Liver (tissue), 9 donors: ENCODE results near the gene KAT6B. TPM values are rescaled to one million over a fixed set of nuclear protein-coding genes. Genes with fewer than 3 reads are reported as not detected.

Source experiments
- DNase-seq: peaks from one replicate; pipeline ENCODE4 v3.0.0-alpha.2; 2017; ENCODE audit warnings: low spot score
- H3K27ac ChIP-seq, 2 donors: one replicate each; pipeline ENCODE4 v1.7.0; 2013; ENCODE audit warnings: inconsistent platforms in 2 of 2, low read length in 2 of 2, control low read depth in 1 of 2, low read depth in 1 of 2, mild to moderate bottlenecking in 1 of 2
- H3K27me3 ChIP-seq, 4 donors: one replicate each; pipeline versions ENCODE4 v1.6.1 to v1.7.0; 2013; ENCODE audit warnings: low read length in 3 of 4, inconsistent platforms in 1 of 4, mild to moderate bottlenecking in 1 of 4, moderate library complexity in 1 of 4; ENCODE audit not compliant: control insufficient read depth in 4 of 4, insufficient read depth in 4 of 4
- H3K36me3 ChIP-seq, 4 donors: one replicate each; pipeline versions ENCODE4 v1.6.1 to v1.7.0; 2013; ENCODE audit warnings: low read length in 3 of 4, mild to moderate bottlenecking in 3 of 4, low read depth in 1 of 4, moderate library complexity in 1 of 4; ENCODE audit not compliant: control insufficient read depth in 4 of 4, insufficient read depth in 3 of 4
- H3K4me1 ChIP-seq, 4 donors: one replicate each; pipeline versions ENCODE4 v1.6.1 to v1.7.0; 2013; ENCODE audit warnings: low read length in 3 of 4, mild to moderate bottlenecking in 3 of 4, moderate library complexity in 1 of 4; ENCODE audit not compliant: control insufficient read depth in 4 of 4, insufficient read depth in 4 of 4
- H3K4me3 ChIP-seq, 3 donors: one replicate each; pipeline versions ENCODE4 v1.6.1 to v1.7.0; 2013; ENCODE audit warnings: low read length in 3 of 3, control low read depth in 1 of 3, low read depth in 1 of 3, mild to moderate bottlenecking in 1 of 3
- H3K9ac ChIP-seq, 2 donors: one replicate each; pipeline ENCODE4 v1.7.0; 2013; ENCODE audit warnings: low read length in 2 of 2, mild to moderate bottlenecking in 2 of 2, moderate library complexity in 2 of 2, control low read depth in 1 of 2, low read depth in 1 of 2
- H3K9me3 ChIP-seq, 4 donors: one replicate each; pipeline versions ENCODE4 v1.6.1 to v1.7.0; 2013; ENCODE audit warnings: low read length in 3 of 4; ENCODE audit not compliant: control insufficient read depth in 4 of 4
- EGR1 ChIP-seq, 2 donors: IDR thresholded peaks; 2 replicates each; pipeline ENCODE4 v1.6.1; 2016 to 2018; ENCODE audit warnings: antibody characterized with exemption in 2 of 2, low read depth in 2 of 2
- FOXA1 ChIP-seq: IDR thresholded peaks from 2 replicates; pipeline ENCODE4 v1.6.1; 2016; ENCODE audit warnings: antibody characterized with exemption
- FOXA2 ChIP-seq: IDR thresholded peaks from 2 replicates; pipeline ENCODE4 v1.6.1; 2016; ENCODE audit warnings: antibody characterized with exemption
- GABPA ChIP-seq, 2 donors: IDR thresholded peaks in 1 of 2; conservative IDR thresholded peaks in 1 of 2; 2 replicates each; pipeline ENCODE4 v1.6.1; 2016; ENCODE audit warnings: antibody characterized with exemption in 2 of 2, mild to moderate bottlenecking in 1 of 2, moderate library complexity in 1 of 2
- HNF4A ChIP-seq, 2 donors: conservative IDR thresholded peaks; 2 replicates each; pipeline ENCODE4 v1.6.1; 2016; ENCODE audit warnings: antibody characterized with exemption in 2 of 2, mild to moderate bottlenecking in 2 of 2
- HNF4G ChIP-seq: IDR thresholded peaks from 2 replicates; pipeline ENCODE4 v1.6.1; 2016; ENCODE audit warnings: antibody characterized with exemption
- JUND ChIP-seq, 2 donors: IDR thresholded peaks; 2 replicates each; pipeline ENCODE4 v1.6.1; 2016; ENCODE audit warnings: antibody characterized with exemption in 2 of 2
- NR2F2 ChIP-seq: IDR thresholded peaks from 2 replicates; pipeline ENCODE4 v1.6.1; 2016; ENCODE audit warnings: antibody characterized with exemption
- RAD21 ChIP-seq, 2 donors: IDR thresholded peaks; 2 replicates each; pipeline ENCODE4 v1.6.1; 2016; ENCODE audit warnings: antibody characterized with exemption in 2 of 2, mild to moderate bottlenecking in 2 of 2
- RXRA ChIP-seq, 2 donors: IDR thresholded peaks; 2 replicates each; pipeline ENCODE4 v1.6.1; 2017 to 2018; ENCODE audit warnings: antibody characterized with exemption in 2 of 2, mild to moderate bottlenecking in 1 of 2
- SP1 ChIP-seq: IDR thresholded peaks from 2 replicates; pipeline ENCODE4 v1.6.1; 2018; ENCODE audit warnings: antibody characterized with exemption, mild to moderate bottlenecking
- TAF1 ChIP-seq: conservative IDR thresholded peaks from 2 replicates; pipeline ENCODE4 v1.6.1; 2016; ENCODE audit warnings: antibody characterized with exemption, mild to moderate bottlenecking
- YY1 ChIP-seq: IDR thresholded peaks from 2 replicates; pipeline ENCODE4 v1.6.1; 2016; ENCODE audit warnings: antibody characterized with exemption, mild to moderate bottlenecking
- WGBS: extraction: QIAGEN DNeasy Blood & Tissue Kit; methylation state at CpG from one replicate; pipeline ENCODE4 v1.1.7; 2013; 5-methylcytosine and 5-hydroxymethylcytosine counted together
- polyA plus RNA-seq, 2 donors: library from polyadenylated mRNA; stranded (reverse) in 1 of 2; unstranded in 1 of 2; fragments of 200-250 nt in 1 of 2; fragments of >200 nt in 1 of 2; fragmentation: Nextera tagmentation in 1 of 2; extraction: Ambion mirVana in 1 of 2; gene quantifications; one replicate each; pipeline versions ENCODE4 v1.2.1 to v1.2.3, GENCODE V29; 2013 to 2015
- total RNA-seq, 2 donors: library from RNA; depleted of rRNA; stranded (reverse); fragments of >200 nt; gene quantifications; one replicate each; pipeline ENCODE4 v1.2.3, GENCODE V29; 2014
- TF ChIP-seq, protein P1 (sequence below): fragments of 150-350 bp; IDR thresholded peaks from 2 replicates; pipeline ENCODE4 v1.5.1; 2017; ENCODE audit warnings: improper control_type of control experiment, low read depth, low read length; ENCODE audit not compliant: missing input control
- TF ChIP-seq, protein P2 (sequence below): IDR thresholded peaks from 2 replicates; pipeline ENCODE4 v1.6.1; 2016; ENCODE audit warnings: antibody characterized with exemption
- TF ChIP-seq, protein P3 (sequence below): IDR thresholded peaks from 2 replicates; pipeline ENCODE4 v1.6.1; 2016; ENCODE audit warnings: antibody characterized with exemption, mild to moderate bottlenecking
- TF ChIP-seq, protein P4 (sequence below): IDR thresholded peaks from 2 replicates; pipeline ENCODE4 v1.6.1; 2016; ENCODE audit warnings: antibody characterized with exemption
- TF ChIP-seq, protein P5 (sequence below): IDR thresholded peaks from 2 replicates; pipeline ENCODE4 v1.6.1; 2016; ENCODE audit warnings: antibody characterized with exemption
- donor health status: healthy.
- donor health status: healthy.
- donor health status: healthy.
- donor health status: healthy.
- donor health status: healthy.

KAT6B gene
- total and polyA plus RNA-seq, 4 donors: 2.0 to 21.2 (median 8.8) TPM

DNA sequence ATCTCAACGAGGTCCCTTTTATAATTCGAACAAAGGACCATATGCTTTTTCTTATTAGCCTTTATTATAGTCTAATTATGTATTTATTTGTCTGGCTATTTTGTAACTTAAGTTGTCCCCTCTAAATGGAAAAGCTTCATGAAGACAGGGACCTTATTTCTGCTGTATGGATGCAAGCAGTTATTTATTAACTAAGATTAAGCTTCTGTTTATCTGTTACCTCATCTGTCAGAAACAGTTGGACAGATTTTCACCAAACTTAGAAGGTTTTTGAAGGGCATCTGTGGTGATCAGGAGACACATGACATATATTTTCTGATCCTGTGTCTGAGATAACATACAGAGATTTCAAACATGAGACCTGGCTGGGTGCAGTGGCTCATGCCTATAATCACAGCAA, 43.2 kb downstream of the KAT6B start:
- H3K27me3 ChIP-seq: no peaks in the 10 kb centered on the region
- peaks cover 0 to 6% (median 4%) of the 10 kb centered on the region in 4 donors for H3K4me1 ChIP-seq
- H3K9ac ChIP-seq: no peak overlapping the region
- no peaks in the 10 kb centered on the region for H3K9me3 ChIP-seq
- TF ChIP-seq YY1: no peak
- TF ChIP-seq, protein P1, sequence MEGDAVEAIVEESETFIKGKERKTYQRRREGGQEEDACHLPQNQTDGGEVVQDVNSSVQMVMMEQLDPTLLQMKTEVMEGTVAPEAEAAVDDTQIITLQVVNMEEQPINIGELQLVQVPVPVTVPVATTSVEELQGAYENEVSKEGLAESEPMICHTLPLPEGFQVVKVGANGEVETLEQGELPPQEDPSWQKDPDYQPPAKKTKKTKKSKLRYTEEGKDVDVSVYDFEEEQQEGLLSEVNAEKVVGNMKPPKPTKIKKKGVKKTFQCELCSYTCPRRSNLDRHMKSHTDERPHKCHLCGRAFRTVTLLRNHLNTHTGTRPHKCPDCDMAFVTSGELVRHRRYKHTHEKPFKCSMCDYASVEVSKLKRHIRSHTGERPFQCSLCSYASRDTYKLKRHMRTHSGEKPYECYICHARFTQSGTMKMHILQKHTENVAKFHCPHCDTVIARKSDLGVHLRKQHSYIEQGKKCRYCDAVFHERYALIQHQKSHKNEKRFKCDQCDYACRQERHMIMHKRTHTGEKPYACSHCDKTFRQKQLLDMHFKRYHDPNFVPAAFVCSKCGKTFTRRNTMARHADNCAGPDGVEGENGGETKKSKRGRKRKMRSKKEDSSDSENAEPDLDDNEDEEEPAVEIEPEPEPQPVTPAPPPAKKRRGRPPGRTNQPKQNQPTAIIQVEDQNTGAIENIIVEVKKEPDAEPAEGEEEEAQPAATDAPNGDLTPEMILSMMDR: no peak
- no peak for TF ChIP-seq FOXA1
- no peak for TF ChIP-seq FOXA2
- no peak for TF ChIP-seq RXRA (IDR thresholded peaks at IDR 0.05)
- TF ChIP-seq, protein P2, sequence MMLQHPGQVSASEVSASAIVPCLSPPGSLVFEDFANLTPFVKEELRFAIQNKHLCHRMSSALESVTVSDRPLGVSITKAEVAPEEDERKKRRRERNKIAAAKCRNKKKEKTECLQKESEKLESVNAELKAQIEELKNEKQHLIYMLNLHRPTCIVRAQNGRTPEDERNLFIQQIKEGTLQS: no peak
- no peak for TF ChIP-seq EGR1 (IDR thresholded peaks at IDR 0.05; ENCODE audit: low read depth in 2 of 2)
- TF ChIP-seq, protein P3, sequence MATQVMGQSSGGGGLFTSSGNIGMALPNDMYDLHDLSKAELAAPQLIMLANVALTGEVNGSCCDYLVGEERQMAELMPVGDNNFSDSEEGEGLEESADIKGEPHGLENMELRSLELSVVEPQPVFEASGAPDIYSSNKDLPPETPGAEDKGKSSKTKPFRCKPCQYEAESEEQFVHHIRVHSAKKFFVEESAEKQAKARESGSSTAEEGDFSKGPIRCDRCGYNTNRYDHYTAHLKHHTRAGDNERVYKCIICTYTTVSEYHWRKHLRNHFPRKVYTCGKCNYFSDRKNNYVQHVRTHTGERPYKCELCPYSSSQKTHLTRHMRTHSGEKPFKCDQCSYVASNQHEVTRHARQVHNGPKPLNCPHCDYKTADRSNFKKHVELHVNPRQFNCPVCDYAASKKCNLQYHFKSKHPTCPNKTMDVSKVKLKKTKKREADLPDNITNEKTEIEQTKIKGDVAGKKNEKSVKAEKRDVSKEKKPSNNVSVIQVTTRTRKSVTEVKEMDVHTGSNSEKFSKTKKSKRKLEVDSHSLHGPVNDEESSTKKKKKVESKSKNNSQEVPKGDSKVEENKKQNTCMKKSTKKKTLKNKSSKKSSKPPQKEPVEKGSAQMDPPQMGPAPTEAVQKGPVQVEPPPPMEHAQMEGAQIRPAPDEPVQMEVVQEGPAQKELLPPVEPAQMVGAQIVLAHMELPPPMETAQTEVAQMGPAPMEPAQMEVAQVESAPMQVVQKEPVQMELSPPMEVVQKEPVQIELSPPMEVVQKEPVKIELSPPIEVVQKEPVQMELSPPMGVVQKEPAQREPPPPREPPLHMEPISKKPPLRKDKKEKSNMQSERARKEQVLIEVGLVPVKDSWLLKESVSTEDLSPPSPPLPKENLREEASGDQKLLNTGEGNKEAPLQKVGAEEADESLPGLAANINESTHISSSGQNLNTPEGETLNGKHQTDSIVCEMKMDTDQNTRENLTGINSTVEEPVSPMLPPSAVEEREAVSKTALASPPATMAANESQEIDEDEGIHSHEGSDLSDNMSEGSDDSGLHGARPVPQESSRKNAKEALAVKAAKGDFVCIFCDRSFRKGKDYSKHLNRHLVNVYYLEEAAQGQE: no peak
- TF ChIP-seq SP1: no peak
- TF ChIP-seq NR2F2: no peak
- TF ChIP-seq RAD21 (IDR thresholded peaks at IDR 0.05): no peak
- TF ChIP-seq, protein P4, sequence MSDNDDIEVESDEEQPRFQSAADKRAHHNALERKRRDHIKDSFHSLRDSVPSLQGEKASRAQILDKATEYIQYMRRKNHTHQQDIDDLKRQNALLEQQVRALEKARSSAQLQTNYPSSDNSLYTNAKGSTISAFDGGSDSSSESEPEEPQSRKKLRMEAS: no peak
- TF ChIP-seq HNF4G: no peak
- no peak for TF ChIP-seq HNF4A (conservative IDR thresholded peaks at IDR 0.05)
- TF ChIP-seq, protein P5, sequence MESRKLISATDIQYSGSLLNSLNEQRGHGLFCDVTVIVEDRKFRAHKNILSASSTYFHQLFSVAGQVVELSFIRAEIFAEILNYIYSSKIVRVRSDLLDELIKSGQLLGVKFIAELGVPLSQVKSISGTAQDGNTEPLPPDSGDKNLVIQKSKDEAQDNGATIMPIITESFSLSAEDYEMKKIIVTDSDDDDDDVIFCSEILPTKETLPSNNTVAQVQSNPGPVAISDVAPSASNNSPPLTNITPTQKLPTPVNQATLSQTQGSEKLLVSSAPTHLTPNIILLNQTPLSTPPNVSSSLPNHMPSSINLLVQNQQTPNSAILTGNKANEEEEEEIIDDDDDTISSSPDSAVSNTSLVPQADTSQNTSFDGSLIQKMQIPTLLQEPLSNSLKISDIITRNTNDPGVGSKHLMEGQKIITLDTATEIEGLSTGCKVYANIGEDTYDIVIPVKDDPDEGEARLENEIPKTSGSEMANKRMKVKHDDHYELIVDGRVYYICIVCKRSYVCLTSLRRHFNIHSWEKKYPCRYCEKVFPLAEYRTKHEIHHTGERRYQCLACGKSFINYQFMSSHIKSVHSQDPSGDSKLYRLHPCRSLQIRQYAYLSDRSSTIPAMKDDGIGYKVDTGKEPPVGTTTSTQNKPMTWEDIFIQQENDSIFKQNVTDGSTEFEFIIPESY: no peak
- TF ChIP-seq TAF1: no peak
- no peak for TF ChIP-seq JUND (IDR thresholded peaks at IDR 0.05)
- TF ChIP-seq GABPA (IDR thresholded peaks at IDR 0.05 in 1 of 2, conservative IDR thresholded peaks at IDR 0.05 in 1 of 2): no peak
- no peak overlapping the region for H3K4me3 ChIP-seq
- H3K36me3 ChIP-seq: no peaks in the 10 kb centered on the region
- DNase-seq: no peak
- H3K27ac ChIP-seq: no peak overlapping the region
- 89% methylated on average over 2 of the region's 2 CpGs for WGBS
